Panc1 (cell line): ENCODE results near the gene BCL2L1.

Experiments
- CTCF ChIP-seq: fragments of 450-650 bp; IDR thresholded peaks from 2 replicates; pipeline ENCODE4 v1.5.1; 2017; ENCODE audit warnings: mild to moderate bottlenecking
- POLR2AphosphoS5 ChIP-seq: IDR thresholded peaks from 2 replicates; pipeline ENCODE4 v1.6.1; 2012; ENCODE audit warnings: mild to moderate bottlenecking, low read depth, low read length, moderate library complexity
- REST ChIP-seq, 2 experiments: IDR thresholded peaks; 2 replicates each; pipeline ENCODE4 v1.6.1; 2011 to 2012; ENCODE audit warnings: low read depth in 2 of 2, control low read depth in 1 of 2, low read length in 1 of 2, mild to moderate bottlenecking in 1 of 2, moderate library complexity in 1 of 2; ENCODE audit not compliant: insufficient read depth in 1 of 2

GRCh38 chr20:31669876-31670275, 52.8 kb downstream of the BCL2L1 start:
- TF ChIP-seq CTCF (no peak), POLR2AphosphoS5 (no peak), REST (IDR thresholded peaks at IDR 0.05; ENCODE audit: insufficient read depth in 1 of 2, low read depth in 2 of 2, low read length in 1 of 2) (peak; percentile 53 to 62; a peak in 3 of 4 replicates)
